GOT3 (cell line): ENCODE results near the gene GLTPD2.

ENCODE experiments used
- DNase-seq: peaks from one replicate; lab custom pipeline; 2025; ENCODE audit warnings: mixed read lengths; lab: John Stamatoyannopoulos, UW

GLTPD2 gene

GRCh38 chr17:4788807-4789700, at the start of gene GLTPD2:
Gene GLTPD2 (plus strand): TSS chr17:4788964. CDS start chr17:4789012, 48 bp downstream.
- no peak for DNase-seq

- DNase-seq, result no peak
Observed at GRCh38 chr17:4739122-4740024, 49.4 kb upstream of the GLTPD2 start, which contains the start of the genes CXCL16 and ZMYND15. Gene CXCL16 (minus strand): TSS chr17:4739928. CDS start chr17:4739339, 589 bp downstream. Gene ZMYND15 (plus strand): TSS chr17:4739833. CDS start chr17:4740549, 716 bp downstream.

GRCh38 chr17:4740025-4740351, 48.8 kb upstream of the GLTPD2 start:
- no peak for DNase-seq

- no peak for DNase-seq
Observed at GRCh38 chr17:4740584-4740983, 48.2 kb upstream of the GLTPD2 start.

- no peak for DNase-seq
Observed at GRCh38 chr17:4741544-4741943, 47.2 kb upstream of the GLTPD2 start.

- DNase-seq, result no peak
Observed at GRCh38 chr17:4742133-4742532, 46.6 kb upstream of the GLTPD2 start.

GRCh38 chr17:4742629-4743028, 46.1 kb upstream of the GLTPD2 start:
- no peak for DNase-seq

- DNase-seq, result no peak
Observed at GRCh38 chr17:4743216-4743615, 45.5 kb upstream of the GLTPD2 start.

- DNase-seq, result no peak
Observed at GRCh38 chr17:4743898-4744297, 44.9 kb upstream of the GLTPD2 start.

GRCh38 chr17:4744999-4745969, 43.5 kb upstream of the GLTPD2 start:
- DNase-seq, result no peak

- no peak for DNase-seq
Observed at GRCh38 chr17:4747847-4748246, 40.9 kb upstream of the GLTPD2 start.

GRCh38 chr17:4748686-4749085, 40.1 kb upstream of the GLTPD2 start:
- no peak for DNase-seq

GRCh38 chr17:4750606-4751005, 38.2 kb upstream of the GLTPD2 start:
- no peak for DNase-seq

- no peak for DNase-seq
Observed at GRCh38 chr17:4751932-4752331, 36.8 kb upstream of the GLTPD2 start.

- DNase-seq, result no peak
Observed at GRCh38 chr17:4753392-4753791, 35.4 kb upstream of the GLTPD2 start.

GRCh38 chr17:4759776-4760236, 29.0 kb upstream of the GLTPD2 start:
- DNase-seq, result no peak

GRCh38 chr17:4764595-4764994, 24.2 kb upstream of the GLTPD2 start:
- DNase-seq, result no peak

- DNase-seq, result no peak
Observed at GRCh38 chr17:4766201-4766600, 22.6 kb upstream of the GLTPD2 start.

GRCh38 chr17:4766723-4767122, 22.0 kb upstream of the GLTPD2 start:
- DNase-seq, result no peak

GRCh38 chr17:4768298-4768697, 20.5 kb upstream of the GLTPD2 start:
- no peak for DNase-seq

GRCh38 chr17:4769628-4770027, 19.1 kb upstream of the GLTPD2 start:
- no peak for DNase-seq
